ENCODE results near the gene UBB.
"Not testable (repeated sequence)": the region's sequence is repeated elsewhere in the genome, so short reads cannot be mapped to it uniquely, and the experiment has no call there.

Gene UBB

GRCh38 chr17:16377941-16378341 is 3.0 kb upstream of the UBB start:
- DNase-seq, result no peak

- no peak for DNase-seq
Observed at GRCh38 chr17:16378636-16379282, 2.1 kb upstream of the UBB start.

- DNase-seq, result no peak
Observed at GRCh38 chr17:16379654-16380053, 1.2 kb upstream of the UBB start.

- DNase-seq, result no peak
Observed at GRCh38 chr17:16381496-16381820, 567 bp downstream of the UBB start.

GRCh38 chr17:16383216-16383615 is 2.3 kb downstream of the UBB start:
- no peak for DNase-seq

DNA sequence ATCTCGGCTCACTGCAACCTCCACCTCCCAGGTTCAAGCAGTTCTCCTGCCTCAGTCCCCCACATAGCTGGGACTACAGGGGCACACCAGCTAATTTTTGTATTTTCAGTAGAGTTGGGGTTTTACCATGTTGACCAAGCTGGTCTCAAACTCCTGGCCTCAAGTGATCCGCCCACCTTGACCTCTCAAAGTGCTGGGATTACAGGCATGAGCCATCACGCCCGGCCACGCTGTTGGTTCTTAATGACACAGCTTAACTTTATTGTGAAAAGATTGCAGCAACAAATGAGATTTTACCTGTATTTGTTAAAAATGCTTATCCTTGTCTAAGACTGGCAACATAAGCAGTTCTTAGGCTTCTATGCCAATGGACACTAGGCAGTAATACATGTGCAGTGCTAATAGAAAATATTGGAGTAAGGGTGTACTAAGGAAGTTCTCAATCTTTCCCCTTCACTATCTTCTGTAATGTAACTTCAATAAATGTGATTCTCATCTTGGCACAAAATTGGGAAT is 2.9 kb downstream of the UBB start:
- DNase-seq, result no peak

DNA sequence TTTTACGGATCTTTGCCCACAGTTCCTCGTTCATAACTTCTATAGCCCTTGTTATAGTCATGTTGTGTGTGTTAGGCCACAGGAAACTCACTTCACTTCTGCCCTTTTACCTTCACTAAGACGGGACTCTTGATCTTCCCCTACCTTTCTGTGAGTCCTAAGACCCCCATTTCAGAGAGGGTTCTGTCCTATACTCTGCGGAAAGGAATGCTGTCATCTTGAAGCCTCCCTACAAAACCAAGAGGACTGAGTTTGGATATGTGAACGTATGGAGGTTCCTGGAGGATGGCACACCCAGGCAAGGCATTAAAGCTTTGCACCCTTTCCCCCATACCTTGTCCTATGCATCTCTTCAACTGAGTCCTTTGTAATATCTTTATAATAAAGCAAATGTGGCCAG is 3.7 kb downstream of the UBB start:
- no peak for DNase-seq

GRCh38 chr17:16386126-16386507 is 5.2 kb downstream of the UBB start:
- not testable (repeated sequence) for DNase-seq

DNA sequence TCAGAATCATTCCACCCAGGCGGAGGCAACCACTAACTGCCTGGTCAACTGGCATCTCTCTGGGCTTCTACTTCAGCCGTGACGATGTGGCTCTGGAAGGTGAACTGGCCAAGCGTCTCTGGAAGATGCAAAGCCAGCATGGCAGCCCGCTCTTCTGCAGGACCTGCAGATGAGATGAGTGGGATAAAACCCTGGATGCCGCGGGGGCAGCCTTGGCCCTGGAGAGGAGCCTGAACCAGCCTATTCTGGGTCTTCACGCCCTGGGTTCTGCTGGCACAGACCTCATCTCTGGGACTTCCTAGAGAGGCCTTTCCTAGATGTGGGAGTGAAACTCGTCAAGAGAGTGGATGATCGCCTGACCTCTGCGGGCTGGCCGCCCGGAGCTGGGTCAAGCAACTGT is 10.6 kb downstream of the UBB start:
- DNase-seq, result no peak

- DNase-seq, result not testable (repeated sequence)
Observed at GRCh38 chr17:16392491-16392890, 11.6 kb downstream of the UBB start.

- not testable (repeated sequence) for DNase-seq
Observed at GRCh38 chr17:16395887-16396286, 15.0 kb downstream of the UBB start.

DNA sequence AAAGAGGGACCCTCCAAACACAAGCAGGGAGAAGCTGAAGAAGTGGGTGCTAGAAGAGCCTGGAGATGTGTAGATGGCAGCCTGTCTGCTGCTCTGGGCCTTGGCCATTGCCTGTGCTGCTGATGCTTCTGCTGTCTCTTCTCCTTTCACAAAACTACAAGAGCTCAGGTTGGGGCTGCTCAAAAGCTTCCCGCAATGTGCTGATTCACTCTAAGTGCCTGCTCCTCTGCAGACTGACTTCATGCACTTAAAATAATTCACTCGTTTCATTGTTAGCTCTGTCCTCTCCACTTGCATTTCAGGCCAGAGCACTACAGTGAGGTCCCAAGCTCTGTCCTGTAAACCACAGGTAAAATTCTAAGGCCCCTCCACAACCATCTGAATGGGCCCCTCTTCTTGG is 15.8 kb downstream of the UBB start:
- not testable (repeated sequence) for DNase-seq

DNA sequence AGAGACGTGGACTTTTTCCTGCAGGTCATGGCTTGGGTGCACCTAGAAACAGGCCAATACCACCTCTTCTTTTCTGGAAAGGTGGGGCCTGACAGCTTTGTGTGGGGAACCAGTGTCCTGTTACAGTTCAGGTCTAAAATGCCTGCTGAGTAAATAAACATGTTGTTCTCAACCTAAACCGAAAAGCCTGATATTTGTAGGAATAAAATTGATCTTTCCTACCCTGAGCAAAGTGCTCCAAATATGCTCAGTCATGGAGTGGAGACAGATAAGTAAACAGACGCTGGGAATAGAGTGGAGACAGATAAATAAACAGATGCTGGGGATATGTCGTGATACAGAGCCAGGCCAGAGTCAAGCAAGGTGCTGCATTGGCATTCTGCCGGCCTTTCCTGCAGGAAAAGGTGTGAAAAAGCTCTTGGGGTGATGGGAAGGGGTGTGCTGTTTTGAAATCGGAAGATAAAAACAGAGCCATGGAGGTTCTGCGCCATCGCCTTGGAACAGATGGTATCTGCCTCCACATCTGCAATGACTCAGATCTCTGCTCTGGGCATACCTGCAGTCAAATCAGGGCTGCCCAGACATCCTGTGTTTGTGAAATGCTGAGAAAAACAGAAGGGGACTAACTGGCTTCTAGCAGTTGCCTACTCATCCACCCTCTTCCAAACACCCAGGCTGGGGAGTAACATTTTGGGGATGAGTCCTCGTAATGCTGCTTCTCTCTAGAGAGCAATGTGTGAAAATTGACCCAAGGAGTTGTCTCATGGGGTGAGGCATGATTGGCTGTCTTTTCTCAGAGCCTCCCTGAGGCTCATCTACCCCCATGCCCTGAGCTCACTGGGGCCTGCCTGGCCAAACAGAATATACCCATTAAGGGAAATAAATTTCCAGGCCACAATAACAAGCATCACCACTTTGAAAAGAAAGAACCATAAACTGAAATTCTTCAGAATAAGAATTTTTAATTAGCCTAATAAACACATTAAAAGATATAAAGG is 17.7 kb downstream of the UBB start:
- DNase-seq, result peak; percentile 59

DNA sequence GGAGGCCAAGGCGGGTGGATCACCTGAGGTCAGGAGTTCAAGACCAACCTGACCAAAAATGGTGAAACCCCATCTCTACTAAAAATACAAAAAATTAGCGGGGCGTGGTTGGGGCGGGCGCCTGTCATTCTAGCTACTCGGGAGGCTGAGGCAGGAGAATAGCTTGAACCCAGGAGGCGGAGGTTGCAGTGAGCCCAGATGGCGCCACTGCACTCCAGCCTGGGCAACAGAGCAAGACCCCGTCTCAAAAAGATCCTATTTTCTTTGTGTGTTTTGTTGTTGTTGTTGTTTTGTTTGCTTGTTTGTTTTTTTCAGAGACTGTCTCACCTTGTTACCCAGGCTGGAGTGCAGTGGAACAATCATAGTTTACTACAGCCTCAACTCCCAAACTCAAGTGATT is 23.0 kb downstream of the UBB start:
- not testable (repeated sequence) for DNase-seq

- peak; percentile 66 for DNase-seq
Observed at GRCh38 chr17:16406742-16407674, 26.1 kb downstream of the UBB start.

GRCh38 chr17:16407911-16408588 is 27.2 kb downstream of the UBB start:
- peak; percentile 20 for DNase-seq

- DNase-seq, result no peak
Observed at GRCh38 chr17:16415031-16415924, 34.4 kb downstream of the UBB start, which contains the start of gene TRPV2. TRPV2 (plus strand) TSS chr17:16415571; CDS start chr17:16417669, 2,098 bp downstream.

DNA sequence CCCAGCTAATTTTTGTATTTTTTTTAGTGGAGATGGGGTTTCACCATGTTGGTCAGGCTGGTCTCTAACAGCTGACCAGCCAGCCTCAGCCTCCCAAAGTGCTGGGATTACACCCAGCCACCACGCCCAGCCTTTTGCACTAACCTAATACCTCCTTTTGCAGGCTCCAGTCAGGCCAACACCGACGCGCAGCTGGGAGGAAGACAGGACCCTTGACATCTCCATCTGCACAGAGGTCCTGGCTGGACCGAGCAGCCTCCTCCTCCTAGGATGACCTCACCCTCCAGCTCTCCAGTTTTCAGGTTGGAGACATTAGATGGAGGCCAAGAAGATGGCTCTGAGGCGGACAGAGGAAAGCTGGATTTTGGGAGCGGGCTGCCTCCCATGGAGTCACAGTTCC is 36.5 kb downstream of the UBB start:
- no peak for DNase-seq

DNA sequence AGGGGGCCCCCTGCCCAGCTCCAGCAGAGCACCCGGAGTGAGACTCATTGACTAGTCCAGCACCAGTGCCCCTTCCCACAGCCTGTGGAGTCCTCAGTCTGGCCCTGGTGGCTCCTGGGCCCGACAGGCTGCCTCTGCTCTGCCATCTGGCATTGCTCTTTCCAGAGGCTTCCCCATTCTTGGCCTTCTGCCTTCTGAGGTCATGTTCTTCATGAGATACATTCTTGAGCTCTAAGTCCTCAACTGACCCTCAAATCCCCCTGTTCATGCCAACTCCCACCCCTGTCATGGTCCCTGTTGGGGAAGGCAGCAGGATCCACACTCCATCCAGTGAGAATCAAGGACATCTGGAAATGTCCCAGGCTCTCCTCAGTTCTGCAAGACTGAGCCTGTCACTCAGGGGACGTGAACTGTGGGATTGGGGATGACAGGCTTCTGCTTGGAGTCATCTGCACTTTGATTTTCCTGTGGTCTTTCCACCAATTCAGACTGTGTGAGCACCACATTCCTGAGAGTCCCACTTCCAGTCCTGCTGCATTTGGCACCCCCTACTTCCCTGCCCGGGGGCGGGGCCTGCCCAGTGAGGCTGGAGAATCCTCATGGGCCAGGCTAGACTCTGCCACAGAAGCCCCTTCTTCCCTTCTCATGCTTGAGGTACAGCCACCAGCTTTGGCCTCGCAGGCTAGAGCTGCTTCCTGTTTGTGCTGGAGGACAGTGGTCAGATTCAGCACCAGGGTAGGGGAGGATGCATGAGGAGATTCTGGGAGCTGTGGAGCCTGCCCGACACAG is 37.2 kb downstream of the UBB start:
- peak; percentile 51 for DNase-seq

DNA sequence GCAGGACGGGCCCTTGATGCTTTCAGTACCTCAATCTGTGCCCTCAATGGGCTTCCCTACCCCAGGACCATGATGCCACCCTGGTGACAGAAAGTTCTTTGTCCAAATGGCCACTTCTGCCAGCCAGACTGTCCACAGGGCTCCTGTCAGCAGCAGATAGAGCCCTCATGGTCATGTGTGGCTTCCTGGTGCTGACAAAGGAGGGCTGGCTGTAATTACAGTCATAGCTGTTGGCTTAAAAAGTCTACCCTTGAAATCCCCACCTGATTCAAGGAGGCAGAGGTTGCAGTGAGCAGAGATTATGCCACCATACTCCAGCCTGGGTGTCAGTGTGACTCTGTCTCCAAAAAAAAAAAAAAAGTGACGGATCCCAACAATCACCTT is 37.8 kb downstream of the UBB start:
- DNase-seq, result no peak
